GM18508 (cell line): ENCODE data around the gene SVBP.
"Not testable (repeated sequence)": the region's sequence is repeated elsewhere in the genome, so short reads cannot be mapped to it uniquely, and the experiment has no call there.

Source experiments
- ATAC-seq: cut with Tn5 transposase; IDR thresholded peaks from one replicate; pipeline ENCODE4 v1.9.1; 2021; ENCODE audit warnings: moderate number of reproducible peaks; ENCODE audit not compliant: insufficient read depth, unreplicated experiment

Gene SVBP

GRCh38 chr1:42841440-42842147 is 24.4 kb upstream of the SVBP start:
- ATAC-seq, result no peak

DNA sequence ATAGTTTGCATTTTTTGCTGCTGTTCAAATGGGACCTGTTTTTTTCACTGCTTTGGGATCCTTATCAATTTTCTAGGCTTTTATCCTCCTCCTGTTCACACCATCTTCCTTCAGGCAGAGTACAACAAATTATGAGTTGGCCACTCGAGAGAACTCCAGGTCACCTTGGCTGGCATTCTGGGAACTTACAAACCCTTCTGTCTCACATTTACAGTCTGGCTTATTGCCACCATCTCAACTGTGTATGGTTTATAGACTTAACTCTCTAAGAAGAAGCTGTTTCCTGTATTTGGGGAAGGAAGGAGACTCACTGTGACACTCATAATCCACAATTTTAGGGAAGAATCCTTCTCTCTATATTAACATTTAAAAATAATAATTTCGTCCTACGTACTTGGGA is 23.8 kb upstream of the SVBP start:
- no peak for ATAC-seq

DNA sequence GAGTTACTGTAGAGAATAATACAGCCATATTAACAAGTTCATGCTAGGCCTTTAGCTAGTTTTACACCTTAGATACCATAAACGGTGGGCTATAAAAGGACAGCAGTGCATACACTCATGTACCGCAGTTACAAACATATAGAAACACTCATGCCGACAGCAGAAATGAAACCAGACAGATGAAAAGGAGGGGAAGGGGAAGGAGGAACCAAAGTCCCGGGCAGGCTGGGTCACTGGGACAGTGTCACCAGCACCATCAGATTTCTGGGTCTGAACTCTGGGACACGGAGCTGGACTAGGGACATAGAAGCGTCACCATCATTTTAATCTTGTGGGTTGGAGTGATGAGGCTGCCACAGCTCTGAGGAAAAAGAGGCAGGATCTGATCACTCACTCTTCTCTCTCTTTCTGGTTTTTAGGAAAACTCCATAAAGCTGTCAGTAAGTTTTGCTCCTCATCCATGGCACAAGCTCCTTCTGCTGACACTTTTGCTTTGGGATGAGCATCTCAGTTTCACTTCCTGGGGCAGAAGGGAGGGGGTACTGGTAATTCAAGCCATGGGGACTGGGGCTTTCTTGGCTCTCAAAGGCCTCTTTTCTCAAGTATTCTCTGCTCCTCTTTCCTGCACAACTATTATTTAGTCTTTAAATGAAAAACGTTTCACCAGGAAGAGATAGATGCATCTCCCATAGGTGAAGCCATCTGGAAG is 21.4 kb upstream of the SVBP start:
- no peak for ATAC-seq

DNA sequence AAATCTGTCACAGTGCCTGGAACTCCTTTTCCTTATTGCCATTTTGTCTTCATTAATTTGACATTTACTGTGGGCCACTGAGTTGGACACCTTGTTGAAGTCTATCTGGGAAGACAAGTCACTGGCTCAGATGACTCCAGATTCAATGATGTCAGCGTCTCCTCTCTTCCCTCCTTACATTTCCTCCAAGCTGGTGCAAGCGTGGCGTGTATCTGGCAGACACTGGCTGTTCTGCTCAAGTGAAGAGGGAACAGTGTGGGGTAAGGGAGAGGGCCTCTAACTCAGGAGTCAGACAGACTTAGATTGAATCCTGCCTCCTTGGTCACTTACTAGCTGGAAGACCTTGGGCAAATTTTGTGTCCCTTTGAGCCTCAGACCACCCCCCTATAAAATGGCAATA is 20.5 kb upstream of the SVBP start:
- no peak for ATAC-seq

DNA sequence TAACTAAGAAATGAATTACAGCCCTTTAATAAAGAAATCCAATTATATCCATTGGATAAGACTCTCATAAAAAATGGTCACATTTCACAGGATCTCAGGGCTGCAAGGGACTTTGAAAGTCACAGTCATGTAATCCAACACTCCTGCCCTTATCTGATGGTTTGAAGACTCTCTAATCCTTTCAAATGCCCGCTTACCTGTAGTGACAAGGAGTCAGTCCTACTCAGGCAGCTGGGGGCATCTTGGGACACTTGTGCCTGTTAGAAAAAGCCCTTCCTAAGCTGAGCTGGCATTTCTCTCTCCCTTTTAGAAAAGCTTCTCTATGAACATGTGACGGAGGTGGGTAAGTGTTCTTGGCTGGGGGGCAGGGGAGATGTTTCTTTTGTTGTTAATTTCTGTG is 18.2 kb upstream of the SVBP start:
- no peak for ATAC-seq

DNA sequence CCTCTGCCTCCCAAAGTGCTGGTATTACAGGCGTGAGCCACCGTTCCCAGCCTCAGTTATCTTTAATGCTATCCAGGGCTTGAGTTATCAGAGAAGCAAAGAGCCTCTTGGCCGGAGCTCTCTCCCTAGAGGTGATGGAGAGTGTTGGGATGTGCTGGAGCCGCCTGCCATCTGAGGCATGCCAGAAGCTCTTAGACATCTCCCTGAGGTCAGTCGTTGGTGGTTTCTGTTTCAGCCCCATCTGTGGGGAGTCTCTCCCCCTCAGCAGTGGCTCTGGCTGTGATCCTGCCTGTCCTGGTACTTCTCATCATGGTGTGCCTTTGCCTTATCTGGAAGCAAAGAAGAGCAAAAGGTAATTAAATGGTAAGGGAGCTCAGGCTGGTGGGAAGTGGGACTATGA is 17.6 kb upstream of the SVBP start:
- ATAC-seq, result no peak

DNA sequence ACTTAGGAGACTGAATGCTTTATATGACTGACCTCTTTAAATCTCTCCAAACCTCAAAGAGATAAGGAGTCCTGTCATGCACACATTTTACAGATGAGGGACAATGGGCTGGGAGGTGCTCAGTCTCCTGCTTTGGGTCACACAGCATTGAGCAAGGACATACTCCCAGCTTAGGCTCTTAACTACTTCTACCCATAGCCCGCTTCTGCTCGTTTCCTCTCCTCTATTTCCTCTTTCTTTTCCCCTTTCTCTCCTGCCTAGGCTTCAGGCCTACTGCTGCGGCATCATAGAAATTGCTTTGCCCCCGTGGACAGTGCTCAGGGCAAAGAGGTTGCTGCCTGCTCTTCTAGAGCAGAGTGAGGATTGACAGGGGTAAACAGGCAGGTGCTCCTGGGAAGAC is 16.8 kb upstream of the SVBP start:
- no peak for ATAC-seq

- ATAC-seq, result no peak
Observed at GRCh38 chr1:42832641-42833240, 15.5 kb upstream of the SVBP start.

DNA sequence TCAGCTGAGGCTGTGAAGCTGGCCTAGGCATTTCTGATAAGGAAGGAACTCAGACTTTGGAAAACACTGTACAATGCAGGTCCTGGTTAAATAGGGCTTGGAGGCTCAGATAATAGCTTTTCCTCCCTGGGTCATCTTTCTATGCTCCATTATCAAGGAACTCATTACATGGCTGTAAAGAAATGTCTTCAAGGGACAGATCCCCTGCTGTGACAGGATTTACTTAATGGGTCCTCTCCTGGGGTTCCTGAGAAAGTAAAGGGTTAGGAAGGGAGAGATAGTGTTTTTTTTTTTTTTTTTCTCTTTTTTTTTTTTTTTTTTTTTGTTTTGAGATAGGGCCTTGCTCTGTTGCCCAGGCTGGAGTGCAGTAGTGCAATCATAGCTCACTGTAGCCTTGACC is 14.1 kb upstream of the SVBP start:
- ATAC-seq, result no peak

GRCh38 chr1:42830631-42831030 is 13.4 kb upstream of the SVBP start:
- no peak for ATAC-seq

DNA sequence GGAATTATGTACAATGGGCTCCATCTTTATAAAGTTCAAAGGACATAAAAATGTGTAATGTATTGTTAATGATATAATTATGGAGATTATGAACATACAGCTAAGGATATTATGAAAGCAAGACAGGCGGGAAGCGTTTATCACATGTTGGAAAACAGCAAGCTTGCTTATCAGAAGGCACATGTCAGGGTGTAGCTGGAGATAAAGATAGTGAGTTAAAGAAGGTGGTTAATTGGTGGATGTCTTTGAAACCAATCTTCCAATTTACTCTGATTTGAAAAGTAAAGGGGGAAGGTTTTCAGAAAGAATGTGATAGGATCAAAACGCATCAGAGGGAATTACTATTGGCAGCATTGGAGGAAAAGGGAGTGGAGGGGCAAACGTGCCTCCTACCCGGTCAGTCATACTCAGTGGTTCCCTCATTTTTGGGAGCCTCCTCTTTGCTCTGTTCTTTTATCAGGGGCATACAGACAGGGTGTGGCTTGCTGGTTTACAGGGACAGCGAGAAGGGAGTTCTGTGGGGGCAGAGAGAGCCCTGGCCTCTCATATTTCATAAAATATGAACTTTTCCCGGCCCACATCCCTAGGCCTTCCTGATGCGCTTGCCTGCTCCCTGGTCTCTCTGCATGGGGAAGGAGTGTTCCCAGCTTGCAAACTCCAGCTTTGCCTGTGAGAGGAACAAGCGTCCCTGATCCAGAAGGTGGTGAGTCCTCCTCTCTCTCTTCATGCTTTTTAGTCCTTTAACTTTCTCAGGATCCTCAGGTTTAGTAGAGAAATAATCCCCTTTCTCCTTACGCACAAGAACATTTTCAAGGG is 8.0 kb upstream of the SVBP start:
- ATAC-seq, result no peak

- ATAC-seq, result no peak
Observed at GRCh38 chr1:42824481-42825035, 7.4 kb upstream of the SVBP start.

GRCh38 chr1:42822800-42823392 is 5.7 kb upstream of the SVBP start:
- ATAC-seq, result no peak

GRCh38 chr1:42821690-42822089 is 4.5 kb upstream of the SVBP start:
- no peak for ATAC-seq

DNA sequence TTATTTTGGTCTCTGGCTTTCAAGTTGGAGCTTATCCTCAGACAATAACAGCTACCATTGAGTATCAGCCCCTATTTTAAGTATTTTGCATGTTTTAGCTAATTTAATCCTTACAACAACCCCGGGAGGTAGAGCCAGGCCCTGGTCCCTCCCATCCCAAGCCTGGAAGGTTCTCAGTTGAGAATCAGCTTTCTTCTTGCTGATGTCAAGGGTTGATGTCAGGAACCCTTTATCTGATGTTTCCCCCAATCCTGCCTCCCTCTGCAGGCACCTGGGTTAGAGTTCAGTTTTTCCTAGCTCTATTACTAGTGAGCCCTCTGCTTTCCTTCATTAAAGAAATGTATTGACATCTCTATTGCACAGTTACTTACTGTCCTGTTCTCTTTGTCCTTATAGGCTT is 3.6 kb upstream of the SVBP start:
- ATAC-seq, result no peak

DNA sequence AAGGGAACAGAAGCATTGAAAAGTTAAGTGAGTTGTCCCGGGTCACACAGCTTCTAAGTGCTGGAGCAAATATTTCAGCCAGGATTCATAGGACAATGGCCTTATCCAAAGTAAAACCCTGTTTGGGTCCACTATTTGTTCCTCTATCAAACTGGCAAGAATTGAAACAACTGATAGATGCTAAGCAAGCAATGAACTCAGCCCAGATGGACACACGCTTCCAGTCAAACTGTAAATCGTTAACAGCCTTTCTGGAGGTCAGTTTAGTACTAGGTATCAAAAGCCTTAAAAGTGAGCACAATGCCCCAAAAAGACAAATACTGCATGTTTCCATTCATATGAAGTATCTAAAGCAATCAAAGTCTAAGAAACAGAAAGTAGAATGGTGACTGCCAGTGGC is 779 bp upstream of the SVBP start:
- no peak for ATAC-seq

DNA sequence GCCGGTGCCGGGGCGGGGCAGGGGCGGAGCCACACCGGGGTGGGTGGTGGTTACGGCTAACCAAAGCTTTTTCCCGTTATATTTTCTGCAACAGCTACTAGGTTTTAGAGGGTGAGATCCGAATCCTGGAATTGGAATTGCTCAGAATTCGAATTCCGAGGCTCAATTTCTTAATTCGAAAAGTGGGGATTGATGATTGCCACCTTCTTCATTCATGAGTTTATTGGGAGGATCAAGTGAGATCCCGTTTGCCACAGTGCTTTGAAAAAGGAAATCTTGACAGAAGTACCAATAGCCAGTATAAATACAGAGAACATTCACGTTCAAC is 207 bp upstream of the SVBP start:
- no peak for ATAC-seq

DNA sequence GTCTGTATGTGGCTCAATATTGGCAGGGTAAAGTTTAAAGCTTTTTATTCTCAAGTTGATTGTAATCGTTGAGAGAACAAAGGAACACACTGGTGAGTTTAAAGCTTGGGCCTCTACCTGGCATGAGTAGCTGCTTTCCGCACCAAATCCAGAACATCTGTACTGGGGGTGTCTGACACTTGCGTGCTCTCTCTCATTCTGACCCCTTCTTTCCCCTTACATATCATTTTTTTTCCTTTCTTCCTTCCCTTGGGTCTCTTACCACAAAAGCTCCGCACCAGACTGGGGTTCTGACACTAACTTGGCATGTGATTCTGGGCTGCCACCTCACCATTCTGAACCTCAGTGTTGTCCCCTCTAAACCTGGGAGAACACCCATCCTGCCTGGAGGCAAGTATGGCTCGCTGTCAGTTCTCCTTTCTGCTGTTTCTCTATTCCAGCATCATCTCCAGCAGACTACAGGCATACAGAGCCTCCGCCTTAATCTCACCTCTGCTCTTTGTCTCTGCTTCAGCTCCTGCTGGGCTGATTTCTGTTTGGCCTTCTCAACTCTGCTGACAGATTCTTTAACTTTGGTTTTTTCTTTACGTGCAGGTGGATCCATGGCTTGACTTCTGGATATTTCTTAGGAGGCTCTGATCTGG is 1.1 kb downstream of the SVBP start:
- no peak for ATAC-seq

- ATAC-seq, result not testable (repeated sequence)
Observed at GRCh38 chr1:42814815-42815214, 2.4 kb downstream of the SVBP start.
